Heart right ventricle (tissue), 16 donors: ENCODE measurements around the gene TMEM164. TPM values are rescaled to one million over a fixed set of nuclear protein-coding genes. Genes with fewer than 3 reads are reported as not detected.

Source experiments
- ATAC-seq, 8 donors: fragments of 200-7000 bp; cut with Tn5 transposase; one replicate each; pipeline ENCODE4 v1.9.1; 2020; ENCODE audit warnings: mild to moderate bottlenecking in 8 of 8, moderate library complexity in 8 of 8, moderate number of reproducible peaks in 1 of 8
- DNase-seq, 2 donors: peaks; one replicate each; pipeline ENCODE4 v3.0.0-alpha.2; 2020
- H3K27ac ChIP-seq, 10 donors: fragments of 200-600 bp; sonication (generic) in 2 of 10; one replicate each; pipeline versions ENCODE4 v1.5.0 to v1.8.0; 2020 to 2022; ENCODE audit warnings: mild to moderate bottlenecking in 3 of 10
- H3K27me3 ChIP-seq, 7 donors: fragments of 200-600 bp; one replicate each; pipeline ENCODE4 v1.8.0; 2021 to 2022; ENCODE audit warnings: mild to moderate bottlenecking in 2 of 7
- H3K36me3 ChIP-seq, 9 donors: fragments of 200-600 bp; sonication (generic) in 1 of 9; one replicate each; pipeline versions ENCODE4 v1.5.0 to v1.8.0; 2020 to 2022; ENCODE audit warnings: mild to moderate bottlenecking in 2 of 9
- H3K4me1 ChIP-seq, 9 donors: fragments of 200-600 bp; sonication (generic) in 1 of 9; one replicate each; pipeline versions ENCODE4 v1.5.0 to v1.8.0; 2020 to 2022; ENCODE audit warnings: mild to moderate bottlenecking in 4 of 9
- H3K4me3 ChIP-seq, 10 donors: fragments of 200-600 bp; sonication (generic) in 2 of 10; one replicate each; pipeline versions ENCODE4 v1.5.0 to v1.8.0; 2020 to 2022; ENCODE audit warnings: mild to moderate bottlenecking in 7 of 10, moderate library complexity in 2 of 10
- H3K9me3 ChIP-seq, 11 donors: fragments of 200-600 bp in 10 of 11; sonication (generic) in 2 of 11; one replicate each; pipeline versions ENCODE4 v1.5.0 to v1.8.0; 2013 to 2022; ENCODE audit warnings: mild to moderate bottlenecking in 2 of 11, control low read depth in 1 of 11, moderate library complexity in 1 of 11
- WGBS, 2 donors: extraction: QIAGEN DNeasy Blood & Tissue Kit; methylation state at CpG; one replicate each; pipeline ENCODE4 v1.1.7; 2013; ENCODE audit warnings: inconsistent platforms in 1 of 2; 5-methylcytosine and 5-hydroxymethylcytosine counted together
- intact Hi-C, 10 donors: fragments of 100-400 bp; cut with DNase I; formaldehyde crosslinking; loops; one replicate each; pipeline versions ENCODE4 v1.11.1 to v1.14.2; 2022
- polyA plus RNA-seq, 2 donors: library from polyadenylated mRNA; stranded (reverse); fragments of 200-250 nt; gene quantifications; one replicate each; pipeline ENCODE4 v1.2.3, GENCODE V29; 2013
- total RNA-seq, 10 donors: library from RNA; stranded (reverse); fragmentation: NEBNext Ultra II Directional in 3 of 10; extraction: Animal tissue kit (Norgen Biotek cat#: 25700) in 3 of 10; gene quantifications; one replicate each; pipeline versions ENCODE4 v1.2.1 to v1.2.4, GENCODE V29; 2021 to 2023
- TF ChIP-seq, protein P1 (sequence below), 9 donors: fragments of 200-600 bp; sonication (generic) in 2 of 9; IDR thresholded peaks; one replicate each; pipeline versions ENCODE4 v1.5.0 to v1.8.0; 2021 to 2022; ENCODE audit warnings: antibody characterized with exemption in 9 of 9, mild to moderate bottlenecking in 5 of 9, moderate library complexity in 1 of 9
- donor health status: Arrhythmogenic right ventricular cardiomyopathy.
- donor health status: ischemic (EF 13 %, LVEDD 7.1; RV severe dilation, severe dysfunction).
- donor health status: healthy with polysubstance abuse.
- donor health status: DM: no; HTN: yes; CAD: no.
- donor health status: DM: no; HTN: no; CAD: no.
- donor health status: ischemic (EF 25% LVEDD 6.9; RV normal size, moderate dysfunction).
- donor health status: ischemic (EF 25% LVEDD 5.7; RV mildly dilated, moderate dysfunction).
- donor health status: healthy.
- donor health status: DM: yes; HTN: yes; CAD: no.
- donor health status: Ischemic cardiomyopathy.
- donor health status: ischemic (EF 35%, LVEDD 5.7; RV mildly dilated, moderate dysfunction).
- donor health status: nonischemic (EF 11% LVEDD 7.7; RV severe dilation, severe dysfunction).
- donor health status: DM: yes; HTN: yes; CAD: no.
- donor health status: PGD.
- donor health status: ischemic (EF 29% LVEDD 5.4; RV normal size, mild dysfunction).
- donor health status: nonischemic (EF 23%, LVEDD 6.1; RV moderate dilation, normal function).

The TMEM164 gene
- total and polyA plus RNA-seq, 12 donors = 9.7 to 60.6 (median 48.1) TPM

DNA sequence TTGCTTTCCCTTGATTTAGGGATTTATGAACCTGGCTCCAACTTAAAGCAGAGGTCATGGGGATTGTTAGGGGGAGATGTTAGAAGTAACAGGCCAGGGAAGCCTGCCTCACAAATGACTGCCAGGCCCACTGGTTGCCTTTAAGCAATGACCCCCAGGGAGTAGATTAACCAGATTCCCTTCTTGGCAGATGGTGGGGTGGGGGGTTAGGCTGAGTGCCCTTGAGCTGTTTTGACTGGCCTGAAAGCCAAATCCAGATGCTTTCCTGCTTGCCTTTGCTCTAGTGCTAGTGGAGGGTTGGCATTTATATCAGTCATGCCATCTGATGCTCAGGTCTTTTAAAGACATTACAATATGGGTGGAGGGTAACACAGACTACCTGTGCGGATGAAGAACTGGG, 128.1 kb downstream of the TMEM164 start:
- TF ChIP-seq, protein P1, sequence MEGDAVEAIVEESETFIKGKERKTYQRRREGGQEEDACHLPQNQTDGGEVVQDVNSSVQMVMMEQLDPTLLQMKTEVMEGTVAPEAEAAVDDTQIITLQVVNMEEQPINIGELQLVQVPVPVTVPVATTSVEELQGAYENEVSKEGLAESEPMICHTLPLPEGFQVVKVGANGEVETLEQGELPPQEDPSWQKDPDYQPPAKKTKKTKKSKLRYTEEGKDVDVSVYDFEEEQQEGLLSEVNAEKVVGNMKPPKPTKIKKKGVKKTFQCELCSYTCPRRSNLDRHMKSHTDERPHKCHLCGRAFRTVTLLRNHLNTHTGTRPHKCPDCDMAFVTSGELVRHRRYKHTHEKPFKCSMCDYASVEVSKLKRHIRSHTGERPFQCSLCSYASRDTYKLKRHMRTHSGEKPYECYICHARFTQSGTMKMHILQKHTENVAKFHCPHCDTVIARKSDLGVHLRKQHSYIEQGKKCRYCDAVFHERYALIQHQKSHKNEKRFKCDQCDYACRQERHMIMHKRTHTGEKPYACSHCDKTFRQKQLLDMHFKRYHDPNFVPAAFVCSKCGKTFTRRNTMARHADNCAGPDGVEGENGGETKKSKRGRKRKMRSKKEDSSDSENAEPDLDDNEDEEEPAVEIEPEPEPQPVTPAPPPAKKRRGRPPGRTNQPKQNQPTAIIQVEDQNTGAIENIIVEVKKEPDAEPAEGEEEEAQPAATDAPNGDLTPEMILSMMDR (IDR thresholded peaks at IDR 0.05) = no peak
- 94% methylated on average over 1 of the region's 1 CpG for WGBS, 2 donors
- peaks cover 0 to 4% (median 0%) of the 10 kb centered on the region in 9 donors for H3K4me1 ChIP-seq
- H3K36me3 ChIP-seq = no peaks in the 10 kb centered on the region
- no peak overlapping the region for H3K4me3 ChIP-seq
- ATAC-seq (no peak), DNase-seq (no peak)
- H3K27me3 ChIP-seq = peaks cover 0 to 28% (median 0%) of the 10 kb centered on the region in 7 donors
- intact Hi-C loops = loop anchor here in 1 of 10 donors (5.0 kb wide), 1 partner anchor 224 kb away; no protein-coding TSS in a partner anchor
- H3K27ac ChIP-seq = no peak overlapping the region
- H3K9me3 ChIP-seq = no peaks in the 10 kb centered on the region

DNA sequence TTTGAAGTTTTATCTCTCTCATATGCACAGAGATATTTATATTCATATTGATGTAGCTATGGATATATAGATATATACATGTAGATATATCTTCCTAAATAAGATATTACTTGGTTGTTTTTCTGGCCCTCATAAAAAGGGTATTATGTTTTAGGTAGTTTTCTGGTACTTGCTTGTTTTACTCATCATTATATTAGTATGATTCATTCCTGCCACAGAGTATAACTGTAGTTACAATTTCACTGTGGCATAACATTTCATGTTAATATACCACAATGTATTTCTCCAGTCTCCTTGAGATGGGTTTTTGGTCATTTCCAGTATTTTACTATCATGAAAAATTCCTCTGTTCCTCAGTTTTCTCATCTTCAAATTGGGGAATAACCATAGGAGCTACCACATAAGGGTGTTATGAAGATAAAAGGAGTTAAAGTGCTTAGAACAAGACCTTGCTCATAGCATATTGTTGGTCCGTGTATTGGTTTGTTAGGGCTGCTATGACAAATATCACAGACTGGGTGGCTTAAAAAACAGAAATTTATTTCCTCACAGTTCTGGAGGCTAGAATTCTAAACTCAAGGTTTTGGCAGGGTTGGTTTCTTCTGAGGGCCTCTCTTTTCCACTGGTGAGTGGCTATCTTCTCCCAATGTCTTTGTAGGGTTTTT, 129.7 kb downstream of the TMEM164 start:
- Histone ChIP-seq H3K9me3 (no peaks in the 10 kb centered on the region), H3K4me3 (no peak overlapping the region), H3K27me3 (peaks cover 0 to 25% (median 0%) of the 10 kb centered on the region in 7 donors), H3K36me3 (no peaks in the 10 kb centered on the region), H3K4me1 (no peaks in the 10 kb centered on the region), H3K27ac (no peak overlapping the region)
- DNase-seq (no peak), ATAC-seq (no peak)
- TF ChIP-seq, protein P1 (IDR thresholded peaks at IDR 0.05) = no peak
- intact Hi-C loops = loop anchor here in 1 of 10 donors (5.0 kb wide), 1 partner anchor 225 kb away; no protein-coding TSS in a partner anchor
- WGBS, 2 donors = 97 to 100% methylated on average over 1 of the region's 1 CpG

DNA sequence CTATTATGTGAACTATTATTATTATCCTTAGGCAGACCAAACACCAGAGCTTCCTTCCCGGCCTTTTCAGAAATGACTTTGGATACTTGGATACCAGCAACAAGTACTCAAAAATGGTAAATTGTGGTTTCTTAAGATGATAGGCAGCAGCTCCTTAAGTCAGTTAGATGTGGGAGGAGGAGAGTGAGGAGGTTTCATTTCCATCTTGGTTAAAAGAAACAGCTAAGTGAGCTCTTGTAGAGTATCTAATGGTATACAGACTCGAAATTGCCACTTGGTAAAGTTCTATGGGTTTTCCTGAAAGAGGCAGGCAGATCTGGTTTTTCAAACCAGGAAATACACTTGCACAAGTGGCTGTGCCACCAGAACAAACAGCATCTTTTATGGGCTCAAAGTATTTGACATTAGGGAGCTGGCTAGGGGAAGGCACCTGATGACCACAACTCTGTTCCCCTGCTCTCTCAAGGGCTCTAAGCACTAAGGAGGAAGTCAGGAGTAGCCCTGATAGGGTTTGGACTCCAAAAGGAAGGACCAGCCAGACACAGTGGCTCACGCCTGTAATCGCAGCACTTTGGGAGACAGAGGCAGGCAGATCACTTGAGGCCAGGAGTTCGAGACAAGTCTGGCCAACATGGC, 130.9 kb downstream of the TMEM164 start:
- Histone ChIP-seq H3K36me3 (no peaks in the 10 kb centered on the region), H3K9me3 (no peaks in the 10 kb centered on the region), H3K4me1 (peaks cover 0 to 6% (median 0%) of the 10 kb centered on the region in 9 donors), H3K27me3 (peaks cover 0 to 28% (median 0%) of the 10 kb centered on the region in 7 donors), H3K4me3 (no peak overlapping the region), H3K27ac (no peak overlapping the region)
- ATAC-seq = no peak
- DNase-seq = no peak
- intact Hi-C loops = loop anchor here in 1 of 10 donors (5.0 kb wide), 1 partner anchor 227 kb away; no protein-coding TSS in a partner anchor
- 90 to 95% methylated on average over 5 of the region's 5 CpGs for WGBS, 2 donors
- TF ChIP-seq, protein P1 (IDR thresholded peaks at IDR 0.05) = no peak

DNA sequence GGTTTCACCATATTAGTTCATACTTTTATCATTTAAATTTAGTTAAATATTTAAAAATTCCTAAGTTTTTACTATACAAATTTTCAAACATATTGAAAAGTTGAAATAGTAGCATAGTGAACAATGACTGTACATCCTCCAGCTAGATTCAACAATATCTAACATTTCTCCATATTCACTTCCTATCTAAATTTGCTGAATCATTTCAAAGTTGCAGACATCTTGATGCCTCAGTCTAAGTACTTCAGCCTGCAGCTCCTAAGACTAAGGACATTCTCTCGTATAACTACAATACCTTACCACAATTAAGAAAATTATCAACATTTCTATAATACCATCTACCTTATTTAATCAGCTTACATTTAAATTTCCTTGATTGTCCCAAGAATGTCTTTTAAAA, 132.7 kb downstream of the TMEM164 start:
- Histone ChIP-seq H3K4me3 (no peak overlapping the region), H3K4me1 (peaks cover 0 to 10% (median 0%) of the 10 kb centered on the region in 9 donors), H3K27ac (no peak overlapping the region), H3K36me3 (no peaks in the 10 kb centered on the region), H3K9me3 (no peaks in the 10 kb centered on the region), H3K27me3 (peaks cover 0 to 15% (median 0%) of the 10 kb centered on the region in 7 donors)
- ATAC-seq = no peak
- no peak for DNase-seq
- TF ChIP-seq, protein P1 (IDR thresholded peaks at IDR 0.05) = no peak
- intact Hi-C loops = no loop called here
- WGBS, 2 donors = 87 to 91% methylated on average over 1 of the region's 1 CpG
